HG03432 (cell line): ENCODE data around the gene DACT1.

Experiments
- ATAC-seq: cut with Tn5 transposase; IDR thresholded peaks from one replicate; pipeline ENCODE4 v1.9.1; 2021; ENCODE audit warnings: mild to moderate bottlenecking, moderate library complexity; ENCODE audit not compliant: unreplicated experiment

Gene DACT1

DNA sequence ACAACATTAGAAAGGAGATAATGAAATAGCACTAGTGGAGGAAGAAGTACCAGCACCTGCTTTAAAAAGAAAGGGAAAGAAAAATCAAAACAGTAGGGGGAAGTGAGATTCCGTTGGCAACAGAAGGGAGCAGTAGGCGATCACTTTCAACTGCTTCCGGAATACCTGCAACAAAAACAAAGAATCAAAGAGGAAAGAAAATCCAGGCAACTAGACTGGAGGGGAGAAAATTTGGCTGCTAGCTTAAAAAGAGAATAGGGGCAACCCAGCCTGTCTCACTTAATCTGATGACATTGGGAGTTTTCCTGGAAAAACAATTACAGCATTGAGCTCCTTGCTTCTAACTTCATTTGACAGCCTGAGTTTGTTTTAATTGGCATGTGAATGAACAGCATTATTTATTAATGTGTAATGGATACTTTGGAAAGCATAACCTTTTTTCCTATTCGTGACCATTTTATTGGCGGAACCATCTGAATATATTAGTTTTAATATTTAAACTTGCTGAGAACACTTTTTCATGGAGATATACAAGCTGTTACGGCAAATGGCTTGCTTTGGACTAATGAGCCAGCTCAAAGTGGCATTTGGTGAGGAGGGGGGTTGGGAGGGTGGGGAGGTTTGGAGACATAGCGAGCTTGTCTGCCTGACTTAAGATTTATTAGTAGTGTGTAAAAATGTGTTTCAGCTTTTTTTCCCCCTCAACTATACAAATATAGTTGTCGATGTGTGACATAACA lies 2.5 kb upstream of the DACT1 start:
- ATAC-seq = no peak

GRCh38 chr14:58636129-58636528 lies 1.6 kb upstream of the DACT1 start:
- no peak for ATAC-seq

- no peak for ATAC-seq
These were observed 747 bp upstream of the DACT1 start for GRCh38 chr14:58637040-58637390.

DNA sequence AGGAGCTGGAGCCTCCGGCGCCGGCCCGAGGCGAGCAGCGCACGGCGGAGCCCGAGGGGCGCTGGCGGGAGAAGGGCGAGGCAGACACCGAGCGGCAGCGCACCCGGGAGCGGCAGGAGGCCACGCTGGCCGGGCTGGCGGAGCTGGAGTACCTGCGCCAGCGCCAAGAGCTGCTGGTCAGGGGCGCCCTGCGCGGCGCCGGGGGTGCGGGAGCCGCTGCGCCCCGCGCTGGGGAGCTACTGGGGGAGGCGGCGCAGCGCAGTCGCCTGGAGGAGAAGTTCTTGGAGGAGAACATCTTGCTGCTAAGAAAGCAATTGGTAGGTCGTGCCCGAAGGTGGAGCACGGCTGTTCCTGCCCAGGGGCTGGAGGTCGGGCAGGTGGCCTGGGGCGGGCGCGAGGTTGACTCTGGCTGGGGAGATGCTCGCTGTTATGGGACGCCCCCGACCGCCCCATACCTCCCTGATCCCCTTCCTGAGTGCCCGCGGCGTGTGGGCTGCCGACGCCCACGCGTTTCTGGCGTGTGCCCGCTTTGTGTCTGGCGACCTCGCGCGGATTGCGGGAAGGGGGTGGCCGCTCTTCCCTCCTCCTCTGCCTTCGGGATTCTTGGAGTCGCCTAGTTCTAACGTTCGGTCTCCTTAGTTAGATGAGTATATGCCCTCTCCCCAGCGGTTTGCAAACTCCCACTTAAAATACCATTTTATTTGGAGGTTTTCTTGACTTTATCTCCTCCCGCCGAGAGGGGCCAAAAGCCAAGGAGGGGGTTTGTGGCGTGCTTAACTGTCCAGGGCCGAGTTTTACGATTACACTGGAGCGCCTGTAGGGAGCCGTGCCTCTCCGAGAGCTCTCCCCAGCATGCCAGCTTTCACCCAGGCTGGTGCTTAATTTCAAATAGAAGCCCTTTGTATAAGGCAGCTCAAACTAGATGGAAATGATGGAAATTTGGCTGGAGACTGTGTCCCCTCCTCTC lies 752 bp downstream of the DACT1 start:
- peak; percentile 29 for ATAC-seq

- ATAC-seq = no peak
These were observed 1.4 kb downstream of the DACT1 start for GRCh38 chr14:58639198-58639565.

- no peak for ATAC-seq
These were observed 2.2 kb downstream of the DACT1 start for GRCh38 chr14:58639842-58640484.

- no peak for ATAC-seq
These were observed 3.2 kb downstream of the DACT1 start for GRCh38 chr14:58640959-58641358.

- ATAC-seq = no peak
These were observed 3.7 kb downstream of the DACT1 start for GRCh38 chr14:58641509-58641908.

- no peak for ATAC-seq
These were observed 5.6 kb downstream of the DACT1 start for GRCh38 chr14:58643366-58643765.

- no peak for ATAC-seq
These were observed 7.9 kb downstream of the DACT1 start for GRCh38 chr14:58645641-58646040.

DNA sequence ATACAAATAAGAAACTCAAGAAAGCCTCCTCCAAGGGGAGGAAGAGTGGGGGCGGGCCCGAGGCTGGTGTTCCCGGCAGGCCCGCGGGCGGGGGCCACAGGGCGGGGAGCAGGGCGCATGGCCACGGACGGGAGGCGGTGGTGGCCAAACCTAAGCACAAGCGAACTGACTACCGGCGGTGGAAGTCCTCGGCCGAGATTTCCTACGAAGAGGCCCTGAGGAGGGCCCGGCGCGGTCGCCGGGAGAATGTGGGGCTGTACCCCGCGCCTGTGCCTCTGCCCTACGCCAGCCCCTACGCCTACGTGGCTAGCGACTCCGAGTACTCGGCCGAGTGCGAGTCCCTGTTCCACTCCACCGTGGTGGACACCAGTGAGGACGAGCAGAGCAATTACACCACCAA lies 8.7 kb downstream of the DACT1 start:
- ATAC-seq = no peak

- no peak for ATAC-seq
These were observed 10.0 kb downstream of the DACT1 start for GRCh38 chr14:58647777-58648176.

DNA sequence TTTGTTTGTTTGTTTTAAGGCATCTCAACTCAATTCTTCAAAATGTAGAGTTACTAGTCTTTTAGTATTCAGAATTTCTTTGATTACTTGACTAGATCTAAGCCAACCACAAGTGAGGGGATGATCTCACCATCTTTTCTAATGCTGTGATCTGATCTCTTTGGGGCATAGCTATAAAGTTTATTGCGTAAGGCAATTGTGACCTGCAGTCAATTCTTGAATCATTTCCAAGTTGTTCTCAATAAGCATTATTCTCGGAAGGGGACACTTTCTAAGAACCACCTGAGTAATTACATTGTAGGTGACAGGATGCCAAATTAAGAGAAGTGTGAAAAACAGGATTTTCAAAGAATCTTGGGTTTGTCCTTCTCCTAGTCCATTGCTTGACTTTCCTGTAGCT lies 13.1 kb downstream of the DACT1 start:
- no peak for ATAC-seq

GRCh38 chr14:58656671-58657411 lies 19.1 kb downstream of the DACT1 start:
- no peak for ATAC-seq

DNA sequence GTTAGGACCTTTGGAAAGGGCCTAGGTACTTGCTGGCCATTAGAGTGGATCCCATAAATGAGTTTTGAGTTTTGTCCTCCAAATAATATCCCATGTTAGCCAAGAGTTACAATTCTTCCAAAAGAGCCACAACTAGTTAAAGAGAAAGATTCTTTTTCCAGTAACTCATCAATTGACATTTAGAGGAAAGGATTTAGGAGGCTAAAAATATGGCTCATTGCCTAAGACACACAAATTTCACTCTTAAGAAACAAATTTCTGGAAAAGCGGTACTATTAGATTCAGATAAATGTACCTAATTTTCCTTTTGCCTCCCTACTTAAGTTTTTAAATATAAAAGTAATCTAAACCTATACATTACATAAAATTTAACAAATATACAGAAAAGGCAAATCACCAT lies 21.3 kb downstream of the DACT1 start:
- no peak for ATAC-seq

- no peak for ATAC-seq
These were observed 22.1 kb downstream of the DACT1 start for GRCh38 chr14:58659846-58660245.

- no peak for ATAC-seq
These were observed 22.6 kb downstream of the DACT1 start for GRCh38 chr14:58660407-58660806.

DNA sequence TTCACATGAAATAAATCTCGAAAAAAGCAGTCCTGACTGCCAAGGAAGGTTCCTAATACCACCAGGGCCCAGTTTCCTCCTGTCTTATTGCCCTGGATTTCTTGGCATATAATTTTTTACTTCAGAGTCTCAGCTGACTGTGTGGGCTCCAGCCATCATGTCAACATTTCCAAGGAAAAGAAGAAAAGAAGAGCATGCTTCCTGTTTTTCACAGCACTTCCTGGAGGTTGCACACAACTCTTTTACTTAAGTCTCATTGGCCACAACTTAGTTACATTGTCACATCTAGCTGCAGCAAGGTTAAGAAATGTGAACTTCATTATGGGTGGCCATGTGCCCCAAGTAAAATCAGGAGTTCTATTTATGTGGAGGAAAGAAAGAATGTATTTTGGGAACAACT lies 24.3 kb downstream of the DACT1 start:
- ATAC-seq = no peak

DNA sequence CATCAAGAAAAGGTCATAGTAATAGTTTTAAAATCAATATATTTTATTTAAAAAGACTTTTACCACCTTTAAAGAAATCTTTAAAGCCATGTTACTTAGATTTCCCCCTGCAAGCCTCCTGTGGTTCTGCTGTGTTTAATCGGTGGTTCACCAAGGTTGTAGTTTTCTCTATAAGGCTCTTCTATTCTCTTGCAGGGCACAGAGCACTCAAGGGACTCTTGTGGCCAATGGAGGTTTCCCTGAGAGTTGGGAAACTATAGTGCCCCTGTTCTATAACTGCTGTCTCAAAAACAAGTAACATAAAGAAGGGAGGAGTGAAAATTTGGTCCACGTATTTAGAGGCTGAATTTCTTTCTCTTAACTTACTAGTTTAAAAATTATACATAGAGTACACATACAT lies 25.0 kb downstream of the DACT1 start:
- no peak for ATAC-seq

DNA sequence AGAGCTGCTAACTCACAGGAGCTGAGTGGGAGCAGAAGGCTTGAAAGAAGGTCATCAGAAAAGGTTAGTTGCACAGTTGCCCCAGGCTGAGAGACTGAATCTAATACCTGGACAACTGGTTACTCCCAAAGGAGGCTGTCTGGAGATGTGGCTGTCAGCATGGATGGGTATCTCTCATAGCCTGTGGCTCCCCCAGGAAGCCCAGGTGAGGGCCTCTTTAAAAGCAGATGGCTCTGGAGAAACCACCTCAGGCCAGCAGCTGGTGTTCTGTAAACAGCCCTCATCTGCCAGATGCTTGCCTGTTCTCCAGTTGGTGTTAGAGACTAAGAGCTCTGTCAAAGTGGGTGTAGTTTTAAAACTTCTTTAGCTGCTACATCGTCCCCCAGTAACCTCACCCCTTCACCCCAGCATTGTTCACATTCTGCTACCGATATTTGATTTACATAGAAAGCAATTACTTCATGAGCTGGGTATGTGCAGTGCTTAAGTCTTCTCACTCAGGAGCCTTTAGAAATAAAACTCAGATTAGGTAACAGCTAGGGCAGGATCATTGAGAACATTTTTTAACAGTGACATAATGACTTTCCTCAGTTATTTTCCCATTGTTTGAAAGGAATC lies 25.8 kb downstream of the DACT1 start:
- no peak for ATAC-seq
